ENCODE data around the gene FRMD4A.
"Not testable (repeated sequence)": the region's sequence is repeated elsewhere in the genome, so short reads cannot be mapped to it uniquely, and the experiment has no call there.

FRMD4A gene

GRCh38 chr10:13936826-13937225, 393.9 kb downstream of the FRMD4A start:
- DNase-seq = no peak

GRCh38 chr10:13930120-13930519, 400.6 kb downstream of the FRMD4A start:
- DNase-seq = no peak

- no peak for DNase-seq
Measured at GRCh38 chr10:13928451-13928850, 402.3 kb downstream of the FRMD4A start.

GRCh38 chr10:13925971-13926780, 404.5 kb downstream of the FRMD4A start:
- no peak for DNase-seq

GRCh38 chr10:13924040-13924725, 406.5 kb downstream of the FRMD4A start:
- DNase-seq = no peak

- DNase-seq = no peak
Measured at GRCh38 chr10:13922586-13922985, 408.1 kb downstream of the FRMD4A start.

- no peak for DNase-seq
Measured at GRCh38 chr10:13921941-13922340, 408.8 kb downstream of the FRMD4A start.

- DNase-seq = not testable (repeated sequence)
Measured at GRCh38 chr10:13921131-13921530, 409.6 kb downstream of the FRMD4A start.

- no peak for DNase-seq
Measured at GRCh38 chr10:13920465-13920864, 410.3 kb downstream of the FRMD4A start.

- DNase-seq = no peak
Measured at GRCh38 chr10:13920031-13920430, 410.7 kb downstream of the FRMD4A start.

GRCh38 chr10:13917791-13918190, 412.9 kb downstream of the FRMD4A start:
- no peak for DNase-seq

- DNase-seq = no peak
Measured at GRCh38 chr10:13916384-13916947, 414.3 kb downstream of the FRMD4A start.

GRCh38 chr10:13915710-13916109, 415.0 kb downstream of the FRMD4A start:
- DNase-seq = no peak

GRCh38 chr10:13913897-13914296, 416.8 kb downstream of the FRMD4A start:
- no peak for DNase-seq

- DNase-seq = no peak
Measured at GRCh38 chr10:13911821-13912520, 418.8 kb downstream of the FRMD4A start.

GRCh38 chr10:13909516-13910258, 421.0 kb downstream of the FRMD4A start:
- DNase-seq = no peak

- DNase-seq = no peak
Measured at GRCh38 chr10:13908475-13908874, 422.2 kb downstream of the FRMD4A start.

- peak; percentile 12 for DNase-seq
Measured at GRCh38 chr10:13907570-13907969, 423.2 kb downstream of the FRMD4A start.

GRCh38 chr10:13905281-13905680, 425.4 kb downstream of the FRMD4A start:
- DNase-seq = no peak

GRCh38 chr10:13904064-13904463, 426.7 kb downstream of the FRMD4A start:
- no peak for DNase-seq

- no peak for DNase-seq
Measured at GRCh38 chr10:13902868-13903587, 427.7 kb downstream of the FRMD4A start.

- no peak for DNase-seq
Measured at GRCh38 chr10:13899941-13900340, 430.8 kb downstream of the FRMD4A start.
